Stomach (tissue), 9 donors: ENCODE measurements around the gene CCDC110. TPM values are rescaled to one million over a fixed set of nuclear protein-coding genes. Genes with fewer than 3 reads are reported as not detected.

Experiments
- DNase-seq, 2 donors: peaks; one replicate each; pipeline versions ENCODE4 v3.0.0 to v3.0.0-alpha.2; 2013 to 2019
- H3K27ac ChIP-seq, 5 donors: fragments of 200-600 bp in 4 of 5; sonication (generic) in 4 of 5; one replicate each; pipeline ENCODE4 v1.5.1; 2013 to 2019; ENCODE audit warnings: mild to moderate bottlenecking in 1 of 5, moderate library complexity in 1 of 5
- H3K27me3 ChIP-seq, 3 donors: fragments of 200-600 bp; sonication (generic); one replicate each; pipeline ENCODE4 v1.5.1; 2017 to 2019; ENCODE audit warnings: mixed run types in 1 of 3
- H3K36me3 ChIP-seq, 4 donors: fragments of 200-600 bp; sonication (generic); 1 replicate in 3 of 4; 2 replicates in 1 of 4; pipeline ENCODE4 v1.5.1; 2016 to 2019
- H3K4me1 ChIP-seq, 4 donors: fragments of 200-600 bp; sonication (generic); one replicate each; pipeline ENCODE4 v1.5.1; 2016 to 2019
- H3K4me3 ChIP-seq, 4 donors: fragments of 200-600 bp; sonication (generic) in 3 of 4; one replicate each; pipeline ENCODE4 v1.5.1; 2016 to 2019; ENCODE audit warnings: mild to moderate bottlenecking in 1 of 4
- H3K9me3 ChIP-seq, 4 donors: fragments of 200-600 bp; sonication (generic); one replicate each; pipeline ENCODE4 v1.5.1; 2016 to 2019
- EP300 ChIP-seq: sonication (generic); formaldehyde crosslinking; IDR thresholded peaks from one replicate; pipeline ENCODE4 v1.6.1; 2017; ENCODE audit warnings: antibody characterized with exemption
- POLR2A ChIP-seq, 4 donors: fragments of 450-650 bp; IDR thresholded peaks; one replicate each; pipeline ENCODE4 v1.6.1; 2016; ENCODE audit warnings: antibody characterized with exemption in 4 of 4, control low read depth in 2 of 4, mild to moderate bottlenecking in 1 of 4, moderate library complexity in 1 of 4
- POLR2AphosphoS5 ChIP-seq, 3 donors: sonication (generic); formaldehyde crosslinking; IDR thresholded peaks; one replicate each; pipeline ENCODE4 v1.6.1; 2016; ENCODE audit warnings: antibody characterized with exemption in 3 of 3
- WGBS, 5 donors: extraction: QIAGEN DNeasy Blood & Tissue Kit in 3 of 5; methylation state at CpG; one replicate each; pipeline versions ENCODE4 v1.1.5 to v1.1.7; 2013 to 2018; 5-methylcytosine and 5-hydroxymethylcytosine counted together
- intact Hi-C: fragments of 100-400 bp; cut with DNase I; formaldehyde crosslinking; loops from one replicate; pipeline ENCODE4 v1.15.1; 2023; ENCODE audit warnings: low total_unique reads
- polyA plus RNA-seq, 3 donors: library from polyadenylated mRNA; stranded (reverse); fragments of 200-250 nt; gene quantifications; one replicate each; pipeline ENCODE4 v1.2.3, GENCODE V29; 2013
- total RNA-seq, 5 donors: library from RNA; depleted of rRNA; stranded (reverse); fragments of >200 nt; gene quantifications; one replicate each; pipeline versions ENCODE4 v1.1.0 to v1.2.3, GENCODE V29; 2014 to 2016
- TF ChIP-seq, protein P1 (sequence below), 7 experiments: fragments of 450-650 bp in 4 of 7; fragments of 200-600 bp in 3 of 7; sonication (generic) in 3 of 7; IDR thresholded peaks; one replicate each; pipeline ENCODE4 v1.5.1; 2016 to 2019; ENCODE audit warnings: antibody characterized with exemption in 7 of 7, control low read depth in 2 of 7, mild to moderate bottlenecking in 1 of 7
- donor health status: healthy with polysubstance abuse.
- donor health status: Bipolar disorder and iron deficiency.
- donor health status: healthy.

Gene CCDC110
- total and polyA plus RNA-seq, 8 donors = 0.92 to 9.4 (median 4.0) TPM

DNA sequence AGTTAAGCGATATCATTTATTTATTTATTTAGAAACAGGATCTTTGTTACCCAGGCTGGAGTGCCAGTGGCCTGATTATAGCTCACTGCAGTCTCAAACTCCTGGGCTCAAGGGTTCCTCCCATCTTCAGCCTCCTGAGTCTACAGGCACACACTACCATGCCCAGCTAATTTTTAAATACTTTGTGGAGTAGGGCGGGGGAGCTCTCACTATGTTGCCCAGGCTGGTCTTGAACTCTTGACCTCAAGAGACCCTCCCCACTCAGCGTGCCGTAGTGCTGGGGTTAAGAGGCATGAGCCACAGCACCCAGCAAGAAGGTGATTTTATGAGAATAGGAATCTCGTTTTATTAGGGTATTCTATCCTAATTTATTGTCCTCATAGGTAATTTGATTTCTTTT is 41.9 kb downstream of the CCDC110 start:
- Histone ChIP-seq H3K9me3 (no peaks in the 10 kb centered on the region), H3K27me3 (no peaks in the 10 kb centered on the region), H3K27ac (no peak overlapping the region), H3K36me3 (no peaks in the 10 kb centered on the region), H3K4me3 (no peak overlapping the region), H3K4me1 (peaks cover 2 to 10% (median 7%) of the 10 kb centered on the region in 4 donors)
- no peak for DNase-seq
- intact Hi-C loops = no loop called here
- 51 to 75% (median 63%) methylated on average over 5 of the region's 5 CpGs for WGBS, 5 donors
- TF ChIP-seq, protein P1, sequence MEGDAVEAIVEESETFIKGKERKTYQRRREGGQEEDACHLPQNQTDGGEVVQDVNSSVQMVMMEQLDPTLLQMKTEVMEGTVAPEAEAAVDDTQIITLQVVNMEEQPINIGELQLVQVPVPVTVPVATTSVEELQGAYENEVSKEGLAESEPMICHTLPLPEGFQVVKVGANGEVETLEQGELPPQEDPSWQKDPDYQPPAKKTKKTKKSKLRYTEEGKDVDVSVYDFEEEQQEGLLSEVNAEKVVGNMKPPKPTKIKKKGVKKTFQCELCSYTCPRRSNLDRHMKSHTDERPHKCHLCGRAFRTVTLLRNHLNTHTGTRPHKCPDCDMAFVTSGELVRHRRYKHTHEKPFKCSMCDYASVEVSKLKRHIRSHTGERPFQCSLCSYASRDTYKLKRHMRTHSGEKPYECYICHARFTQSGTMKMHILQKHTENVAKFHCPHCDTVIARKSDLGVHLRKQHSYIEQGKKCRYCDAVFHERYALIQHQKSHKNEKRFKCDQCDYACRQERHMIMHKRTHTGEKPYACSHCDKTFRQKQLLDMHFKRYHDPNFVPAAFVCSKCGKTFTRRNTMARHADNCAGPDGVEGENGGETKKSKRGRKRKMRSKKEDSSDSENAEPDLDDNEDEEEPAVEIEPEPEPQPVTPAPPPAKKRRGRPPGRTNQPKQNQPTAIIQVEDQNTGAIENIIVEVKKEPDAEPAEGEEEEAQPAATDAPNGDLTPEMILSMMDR (IDR thresholded peaks at IDR 0.05) = no peak
- TF ChIP-seq POLR2A (IDR thresholded peaks at IDR 0.05) (no peak), EP300 (no peak), POLR2AphosphoS5 (IDR thresholded peaks at IDR 0.05) (no peak)

DNA sequence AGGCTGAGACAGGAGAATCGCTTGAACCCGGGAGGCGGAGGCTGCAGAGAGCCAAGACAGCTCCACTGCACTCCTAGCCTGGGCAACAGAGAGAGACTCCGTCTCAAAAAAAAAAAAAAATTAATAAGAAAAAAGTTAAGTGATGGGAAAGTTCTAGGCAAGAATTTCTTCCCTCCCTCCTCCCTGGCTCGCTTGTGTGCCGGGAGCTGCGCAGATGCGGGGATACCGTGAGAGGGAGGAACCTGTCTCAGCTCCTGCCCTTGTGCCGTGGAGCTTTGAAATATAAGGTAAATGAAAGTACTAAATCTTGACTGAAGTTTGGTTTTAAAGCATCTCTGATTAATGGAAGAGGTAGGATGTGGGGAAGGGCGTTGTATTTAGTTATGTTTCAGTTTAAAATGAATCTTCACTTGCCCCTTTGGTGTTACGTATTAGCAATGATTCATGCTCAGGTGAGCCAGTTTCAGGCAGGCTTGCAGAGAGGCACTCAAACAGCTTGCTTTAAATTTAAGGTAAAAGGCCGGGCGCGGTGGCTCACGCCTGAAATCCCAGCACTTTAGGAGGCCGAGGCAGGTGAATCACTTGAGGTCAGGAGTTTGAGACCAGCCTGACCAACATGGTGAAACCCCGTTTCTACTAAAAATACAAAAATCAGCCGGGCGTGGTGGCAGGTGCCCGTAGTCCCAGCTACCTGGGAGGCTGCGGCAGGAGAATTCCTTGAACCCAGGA is 44.4 kb downstream of the CCDC110 start:
- 88 to 94% (median 91%) methylated on average over 22 of the region's 22 CpGs for WGBS, 5 donors
- peak in 1 of 2 donors; percentile 7 for DNase-seq
- H3K4me3 ChIP-seq = no peak overlapping the region
- H3K9me3 ChIP-seq = no peaks in the 10 kb centered on the region
- intact Hi-C loops = no loop called here
- no peak overlapping the region for H3K27ac ChIP-seq
- H3K36me3 ChIP-seq = peaks cover 0 to 1% (median 0%) of the 10 kb centered on the region in 4 donors
- peaks cover 10 to 35% (median 26%) of the 10 kb centered on the region in 4 donors for H3K4me1 ChIP-seq
- H3K27me3 ChIP-seq = no peaks in the 10 kb centered on the region
- TF ChIP-seq EP300 (no peak), POLR2AphosphoS5 (IDR thresholded peaks at IDR 0.05) (no peak), POLR2A (IDR thresholded peaks at IDR 0.05) (no peak)
- TF ChIP-seq, protein P1 (IDR thresholded peaks at IDR 0.05) = no peak

DNA sequence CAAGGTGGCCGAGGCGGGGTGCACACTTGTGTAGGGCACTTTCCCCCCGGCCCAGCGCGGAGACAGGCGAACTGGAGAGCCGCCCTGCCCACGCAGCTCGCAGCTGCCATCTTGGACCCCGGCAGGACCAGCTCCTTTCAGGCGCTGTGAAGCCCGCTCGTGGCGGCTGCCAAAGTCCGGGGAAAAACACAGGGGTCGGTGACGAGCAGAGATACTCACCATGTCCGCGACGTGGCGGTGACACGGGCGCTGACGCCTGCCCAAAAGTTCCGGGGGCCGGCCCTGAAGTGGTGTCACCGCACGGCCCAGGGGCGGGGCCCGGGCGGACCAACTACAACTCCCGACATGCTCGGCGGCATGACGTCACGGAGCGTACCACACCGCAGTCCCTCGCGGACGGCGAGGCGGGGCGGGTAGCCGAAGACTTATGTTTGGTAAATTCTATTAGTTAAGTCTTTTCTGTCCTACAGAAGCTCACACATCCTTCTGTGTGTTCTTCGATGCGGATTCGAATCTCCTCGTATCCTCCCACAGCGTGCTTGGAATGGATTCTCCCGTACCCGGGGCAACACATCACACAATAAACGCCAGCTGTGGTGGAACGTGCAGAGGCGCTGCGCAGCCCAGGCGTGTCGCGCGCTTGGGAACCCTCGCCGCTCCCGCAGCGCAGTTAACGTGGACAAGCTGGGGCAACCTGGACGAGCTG is 45.7 kb downstream of the CCDC110 start, which contains the start of gene UFSP2:
Gene UFSP2, minus strand, starts transcription at position 318 of the 706 bp plus-strand sequence. Its CDS starts 96 bp downstream, at position 222.
- H3K27ac ChIP-seq = peak within 1 kb of the TSS; percentile 89 to 95 (median 93)
- 0% methylated on average over 53 to 66 of the region's 66 CpGs for WGBS, 5 donors
- peak; percentile 92 to 97 for DNase-seq
- H3K4me3 ChIP-seq = peak within 1 kb of the TSS; percentile 65 to 81 (median 68)
- peaks cover 10 to 46% (median 32%) of the 10 kb centered on the region in 4 donors for H3K4me1 ChIP-seq
- peaks cover 0 to 14% (median 4%) of the 10 kb centered on the region in 4 donors for H3K36me3 ChIP-seq
- no peaks in the 10 kb centered on the region for H3K9me3 ChIP-seq
- TF ChIP-seq EP300 (peak; percentile 3), POLR2AphosphoS5 (IDR thresholded peaks at IDR 0.05) (peak; percentile 79 to 85 (median 82)), POLR2A (IDR thresholded peaks at IDR 0.05) (peak in 1 of 4 donors; percentile 58)
- TF ChIP-seq, protein P1 (IDR thresholded peaks at IDR 0.05) = no peak
- no peaks in the 10 kb centered on the region for H3K27me3 ChIP-seq
- intact Hi-C loops = no loop called here

GRCh38 chr4:185424905-185425646 is 46.5 kb downstream of the CCDC110 start:
- intact Hi-C loops = no loop called here
- no peak for DNase-seq
- H3K4me1 ChIP-seq = peaks cover 10 to 51% (median 34%) of the 10 kb centered on the region in 4 donors
- H3K27me3 ChIP-seq = no peaks in the 10 kb centered on the region
- H3K9me3 ChIP-seq = no peaks in the 10 kb centered on the region
- WGBS, 5 donors = 12 to 16% (median 15%) methylated on average over 12 to 13 of the region's 13 CpGs
- H3K4me3 ChIP-seq = peak overlapping the region; percentile 65 to 81 (median 68)
- TF ChIP-seq POLR2A (IDR thresholded peaks at IDR 0.05) (no peak), EP300 (no peak), POLR2AphosphoS5 (IDR thresholded peaks at IDR 0.05) (no peak)
- TF ChIP-seq, protein P1 (IDR thresholded peaks at IDR 0.05) = no peak
- peak overlapping the region; percentile 89 to 95 (median 93) for H3K27ac ChIP-seq
- H3K36me3 ChIP-seq = peaks cover 0 to 14% (median 4%) of the 10 kb centered on the region in 4 donors
